Skin epidermis (tissue), 12 donors: ENCODE results near the gene MTARC1.

Experiments
- H3K27ac ChIP-seq, 21 experiments: fragments of 200-600 bp; sonication (generic) in 11 of 21; one replicate each; pipeline ENCODE4 v1.5.0; 2020; ENCODE audit warnings: mild to moderate bottlenecking in 3 of 21, inconsistent platforms in 2 of 21, moderate library complexity in 2 of 21
- H3K4me3 ChIP-seq, 7 experiments: fragments of 200-600 bp; sonication (generic) in 2 of 7; one replicate each; pipeline ENCODE4 v1.5.0; 2020; ENCODE audit warnings: inconsistent platforms in 2 of 7, mild to moderate bottlenecking in 2 of 7, moderate library complexity in 1 of 7

Gene MTARC1

DNA sequence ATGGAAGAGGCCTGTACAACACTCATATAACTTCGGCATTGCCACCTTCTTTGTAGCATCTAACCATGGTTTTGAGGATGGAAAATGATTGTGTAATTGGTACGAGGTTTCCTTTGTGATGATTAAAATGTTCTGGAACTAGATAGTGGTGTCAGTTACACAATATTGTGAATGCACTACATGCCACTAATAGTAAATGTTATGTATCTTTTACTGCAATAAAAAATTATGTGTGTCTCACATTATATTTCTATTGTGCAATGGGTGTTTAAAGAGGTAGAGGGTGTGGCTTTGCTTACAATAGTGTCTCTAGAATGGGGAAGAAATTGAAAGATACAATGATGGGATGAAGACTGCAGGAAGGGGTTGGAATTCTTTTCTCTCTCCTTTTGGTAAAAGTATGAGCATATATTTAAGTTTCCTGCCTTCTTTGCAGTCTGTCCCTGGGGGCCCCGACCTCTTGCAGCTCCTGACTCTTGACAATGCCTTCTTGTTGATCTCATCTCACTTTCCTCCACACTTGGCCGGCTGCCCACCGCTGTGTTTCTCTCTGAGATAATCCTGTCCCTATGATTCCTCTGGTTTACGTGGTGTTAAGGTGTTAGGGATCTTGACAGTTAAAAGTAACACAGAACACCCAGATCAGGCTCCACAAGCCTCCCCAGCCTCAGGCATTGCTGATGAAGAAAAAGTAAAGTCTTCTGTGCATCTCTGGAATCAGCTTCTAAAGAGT, 39.3 kb downstream of the MTARC1 start:
- Histone ChIP-seq H3K27ac (no peak overlapping the region), H3K4me3 (no peak overlapping the region)

DNA sequence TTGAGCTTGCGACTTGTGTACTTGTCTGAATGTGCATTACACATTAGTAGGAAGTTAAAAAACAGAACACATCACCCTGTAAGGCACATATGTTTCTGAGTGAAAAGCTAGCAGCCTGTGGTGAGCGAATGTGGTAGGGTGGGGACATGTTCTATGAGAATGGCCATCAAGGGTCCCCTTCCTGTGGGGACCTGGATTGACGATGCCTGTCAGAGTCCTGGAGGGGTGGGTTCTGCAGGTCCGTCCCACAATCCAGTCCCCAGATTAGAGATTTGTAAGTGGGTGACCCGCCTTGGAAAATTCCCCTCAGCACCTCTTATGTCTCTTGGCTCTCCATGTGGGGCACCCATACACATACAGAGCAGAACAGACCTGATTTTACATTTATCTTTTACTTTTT, 40.0 kb downstream of the MTARC1 start:
- no peak overlapping the region for H3K4me3 ChIP-seq
- H3K27ac ChIP-seq, result no peak overlapping the region

DNA sequence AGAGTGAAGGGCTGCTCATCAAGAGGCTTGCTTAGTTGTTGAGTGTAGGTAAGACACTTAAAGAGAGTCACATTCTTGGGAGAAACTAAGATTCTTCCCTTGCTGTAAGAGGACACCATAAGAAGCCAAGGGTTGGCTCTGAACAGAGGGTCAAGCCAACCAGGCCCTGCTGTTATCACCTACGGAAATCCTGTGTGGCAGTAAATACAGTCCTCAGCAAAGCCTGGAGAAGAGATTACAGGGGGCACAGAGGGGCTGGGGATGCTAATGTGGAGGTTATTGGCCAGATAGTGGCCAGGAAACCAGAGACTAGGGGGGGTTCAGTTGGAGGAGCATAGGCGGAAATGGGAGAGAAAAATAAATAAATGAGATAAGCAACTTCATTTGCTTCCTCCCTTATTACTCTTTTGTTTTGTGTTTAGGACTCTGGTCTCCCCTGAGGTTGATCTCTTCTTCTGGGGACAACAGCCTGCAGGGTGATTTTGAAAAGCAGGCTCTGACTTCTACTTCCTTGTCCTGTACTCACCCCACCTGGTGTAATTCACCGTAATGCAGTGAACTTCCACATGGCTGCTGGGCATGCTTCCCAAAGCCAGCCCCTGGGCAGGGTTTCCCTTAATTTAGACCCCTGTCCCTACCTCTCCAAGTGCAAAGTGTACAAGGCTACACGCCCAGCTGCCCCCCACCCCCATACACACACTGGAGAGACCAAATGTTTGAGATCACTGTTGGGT, 40.9 kb downstream of the MTARC1 start:
- no peak overlapping the region for H3K27ac ChIP-seq
- no peak overlapping the region for H3K4me3 ChIP-seq

DNA sequence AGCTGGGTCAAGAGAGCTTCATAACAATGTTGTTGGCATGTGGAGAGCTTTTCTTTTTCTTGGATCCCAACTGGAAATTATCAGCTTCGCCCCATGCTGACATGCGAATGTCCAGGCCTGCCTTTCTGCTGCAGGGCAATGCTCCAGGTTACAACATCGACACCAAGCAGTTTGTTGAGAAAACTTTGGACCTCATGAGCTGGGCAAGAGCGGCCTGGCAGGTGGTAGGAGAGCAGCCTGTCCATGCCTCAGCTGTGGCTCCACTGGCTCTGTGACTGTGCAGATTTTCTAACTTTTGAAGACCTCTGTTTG, 41.4 kb downstream of the MTARC1 start:
- no peak overlapping the region for H3K27ac ChIP-seq
- H3K4me3 ChIP-seq, result no peak overlapping the region

DNA sequence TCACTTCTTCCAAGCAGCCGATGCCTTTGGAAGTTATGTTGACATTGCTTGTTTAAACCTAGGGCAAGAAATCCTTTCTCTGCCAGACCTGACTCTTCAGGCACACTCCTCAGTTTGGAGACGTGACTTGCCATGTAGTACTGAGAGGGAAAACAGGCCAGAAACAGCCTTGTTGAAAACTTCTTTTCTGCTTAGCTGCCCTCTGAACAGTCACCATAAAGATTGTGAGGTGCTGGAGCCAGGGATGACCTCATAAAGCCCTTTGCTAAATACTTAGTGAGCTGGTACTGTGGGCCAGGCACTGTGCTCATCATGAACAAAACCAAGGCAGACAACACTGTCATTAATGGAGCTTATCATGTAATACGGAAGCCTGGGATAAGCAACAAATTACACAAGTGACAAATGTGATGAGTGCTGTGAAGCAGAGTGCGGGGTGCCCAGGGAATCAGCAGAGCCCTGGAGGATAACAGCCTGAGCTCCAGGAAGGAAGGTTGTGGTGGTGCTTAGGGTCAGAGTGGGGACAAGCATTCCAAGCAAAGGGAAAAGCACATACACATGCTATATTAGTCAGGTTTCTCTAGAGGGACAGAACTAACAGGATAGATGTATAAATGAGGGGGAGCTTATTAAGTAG, 42.4 kb downstream of the MTARC1 start:
- no peak overlapping the region for H3K27ac ChIP-seq
- no peak overlapping the region for H3K4me3 ChIP-seq

DNA sequence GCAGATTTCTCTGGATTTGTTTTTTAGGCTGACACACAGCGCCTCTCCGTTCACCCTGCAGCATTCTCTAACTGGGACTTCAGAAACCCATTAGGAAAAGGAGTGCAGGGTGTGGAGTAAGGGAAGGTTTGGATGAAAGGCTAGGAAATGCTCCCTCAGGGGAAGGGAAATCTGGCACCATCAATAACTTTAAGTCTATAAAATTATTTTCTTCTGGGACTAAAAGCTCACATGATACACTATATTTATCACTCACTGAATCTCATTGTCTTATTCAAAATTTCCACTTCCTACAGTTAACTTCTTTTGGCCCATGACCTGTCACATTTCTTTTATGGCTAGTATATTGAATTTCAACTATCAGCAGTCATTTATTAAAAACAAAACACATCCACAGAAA, 46.7 kb downstream of the MTARC1 start:
- H3K4me3 ChIP-seq, result no peak overlapping the region

DNA sequence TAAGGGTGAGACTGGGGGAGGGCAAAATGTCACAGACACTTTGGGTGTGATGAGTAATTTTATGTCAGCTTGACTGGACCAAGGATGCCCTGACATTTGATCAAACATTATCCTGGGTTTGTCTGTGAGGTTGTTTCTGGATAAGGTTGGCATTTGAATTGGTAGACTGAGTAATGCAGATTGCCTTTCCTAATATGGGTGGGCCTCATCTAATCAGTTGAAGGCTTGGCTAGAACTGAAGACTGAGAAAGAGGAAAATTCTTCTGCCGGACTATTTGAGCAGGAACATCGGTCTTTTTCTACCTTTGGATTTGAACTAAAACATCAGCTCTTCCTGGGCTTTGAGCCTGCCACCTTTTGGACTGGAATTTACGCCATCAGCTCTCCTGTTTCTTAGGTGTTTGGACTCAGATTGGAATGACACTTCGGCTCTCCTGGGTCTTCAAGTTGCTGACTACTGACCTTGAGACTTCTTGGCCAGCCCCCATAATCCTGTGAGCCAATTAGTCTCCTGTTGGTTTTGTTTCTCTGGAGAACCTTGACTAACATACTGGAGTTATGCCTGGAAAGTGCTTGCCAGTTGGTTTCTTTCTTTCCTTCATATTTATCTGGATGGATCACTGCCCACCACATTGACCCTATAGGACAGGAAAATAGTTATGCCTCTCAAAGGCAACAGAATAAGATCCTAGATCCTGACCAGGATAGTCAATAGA, 47.6 kb downstream of the MTARC1 start:
- no peak overlapping the region for H3K27ac ChIP-seq
- H3K4me3 ChIP-seq, result no peak overlapping the region

More for the DNA sequence above, 46.7 kb downstream of the MTARC1 start:
- no peak overlapping the region for H3K27ac ChIP-seq
